Smooth muscle cell (in vitro differentiated cells): Measurements from ENCODE around the gene NOC4L. TPM values are rescaled to one million over a fixed set of nuclear protein-coding genes. Genes with fewer than 3 reads are reported as not detected.
"Not testable (repeated sequence)": the region's sequence is repeated elsewhere in the genome, so short reads cannot be mapped to it uniquely, and the experiment has no call there.

Experiments used
- DNase-seq: peaks from one replicate; lab custom pipeline; 2025; ENCODE audit not compliant: unreplicated experiment; lab: John Stamatoyannopoulos, UW
- H2AFZ ChIP-seq: fragments of 200-600 bp; sonication (generic); 2 replicates; pipeline ENCODE4 v1.6.0; 2016; ENCODE audit warnings: antibody characterized with exemption, low read depth, mild to moderate bottlenecking
- H3F3A ChIP-seq: fragments of 200-600 bp; sonication (generic); 2 replicates; pipeline ENCODE4 v1.6.0; 2017; ENCODE audit warnings: antibody characterized with exemption, low read depth
- H3K27ac ChIP-seq: fragments of 200-600 bp; sonication (generic); 2 replicates; pipeline ENCODE4 v1.5.1; 2016; ENCODE audit warnings: low read depth, mild to moderate bottlenecking
- H3K27me3 ChIP-seq: fragments of 200-600 bp; sonication (generic); 2 replicates; pipeline ENCODE4 v1.6.1; 2016; ENCODE audit warnings: low read depth, mild to moderate bottlenecking
- H3K36me3 ChIP-seq: fragments of 200-600 bp; sonication (generic); 2 replicates; pipeline ENCODE4 v1.5.1; 2016; ENCODE audit warnings: low read depth
- H3K4me1 ChIP-seq: fragments of 200-600 bp; sonication (generic); 2 replicates; pipeline ENCODE4 v1.5.1; 2016; ENCODE audit warnings: low read depth
- H3K4me2 ChIP-seq: fragments of 200-600 bp; sonication (generic); 2 replicates; pipeline ENCODE4 v1.6.0; 2016; ENCODE audit warnings: mild to moderate bottlenecking
- H3K4me3 ChIP-seq: fragments of 200-600 bp; sonication (generic); 2 replicates; pipeline ENCODE4 v1.5.1; 2016; ENCODE audit warnings: mild to moderate bottlenecking
- H3K79me2 ChIP-seq: fragments of 200-600 bp; sonication (generic); 2 replicates; pipeline ENCODE4 v1.6.0; 2016; ENCODE audit warnings: low read depth, mild to moderate bottlenecking
- H3K9ac ChIP-seq: fragments of 200-600 bp; sonication (generic); 2 replicates; pipeline ENCODE4 v1.6.0; 2016; ENCODE audit warnings: low read depth
- H3K9me3 ChIP-seq: fragments of 200-600 bp; sonication (generic); replicated peaks from 2 replicates; pipeline ENCODE4 v1.5.1; 2016; ENCODE audit warnings: low read depth
- H4K20me1 ChIP-seq: fragments of 200-600 bp; sonication (generic); 2 replicates; pipeline ENCODE4 v1.6.0; 2016; ENCODE audit warnings: low read depth
- WGBS: methylation state at CpG from one replicate; pipeline ENCODE4 v1.1.7; 2016; ENCODE audit warnings: low lambda C conversion rate; 5-methylcytosine and 5-hydroxymethylcytosine counted together
- polyA plus RNA-seq: library from polyadenylated mRNA; unstranded; fragments of >200 nt; fragmentation: Nextera tagmentation; extraction: Ambion mirVana; gene quantifications from 2 replicates; pipeline ENCODE4 v1.2.1, GENCODE V29; 2016
- total RNA-seq: library from RNA; depleted of rRNA; stranded (reverse); fragments of >200 nt; gene quantifications from 2 replicates; pipeline ENCODE4 v1.2.3, GENCODE V29; 2014
- TF ChIP-seq, protein P1 (sequence below): fragments of 200-600 bp; sonication (generic); IDR thresholded peaks from 2 replicates; pipeline ENCODE4 v1.5.1; 2017; ENCODE audit warnings: borderline replicate concordance, mild to moderate bottlenecking, antibody characterized with exemption; ENCODE audit not compliant: insufficient read depth, poor library complexity, severe bottlenecking

The NOC4L gene
- total and polyA plus RNA-seq, 2 experiments from 2014 or later = 9.8 to 39.9 TPM

DNA sequence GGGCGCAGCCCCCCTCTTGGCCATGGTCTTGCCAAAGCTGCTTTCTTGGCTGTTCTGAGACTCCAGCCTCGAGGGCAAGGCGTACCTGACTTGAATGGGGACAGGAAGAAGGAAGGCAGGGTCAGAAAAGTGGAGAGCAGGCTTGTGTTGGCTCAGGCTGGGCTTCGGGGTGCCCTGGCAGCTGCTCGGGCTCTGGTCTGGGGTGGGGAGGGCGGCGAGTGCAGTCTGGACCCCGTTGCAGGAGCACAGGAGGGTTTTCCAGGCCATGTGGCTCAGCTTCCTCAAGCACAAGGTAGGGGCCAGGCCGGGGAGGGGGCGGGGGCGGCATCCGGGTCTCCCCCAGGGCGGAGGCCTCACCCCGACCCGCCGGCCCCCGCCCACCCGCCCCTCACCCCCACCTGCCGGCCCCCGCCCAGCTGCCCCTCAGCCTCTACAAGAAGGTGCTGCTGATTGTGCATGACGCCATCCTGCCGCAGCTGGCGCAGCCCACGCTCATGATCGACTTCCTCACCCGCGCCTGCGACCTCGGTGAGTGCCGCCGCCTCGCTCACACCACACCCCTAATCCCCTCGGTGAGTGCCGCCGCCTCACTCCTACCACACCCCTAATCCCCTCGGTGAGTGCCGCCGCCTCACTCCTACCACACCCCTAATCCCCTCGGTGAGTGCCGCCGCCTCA lies 4.2 kb downstream of the NOC4L start:
- Histone ChIP-seq H3F3A (no peaks in the 10 kb centered on the region), H3K4me2 (no peak overlapping the region), H3K4me1 (peaks cover 6% of the 10 kb centered on the region), H3K27me3 (no peaks in the 10 kb centered on the region), H3K27ac (no peak overlapping the region), H3K4me3 (no peak overlapping the region), H3K9ac (no peak overlapping the region), H2AFZ (no peak overlapping the region), H3K79me2 (peaks cover 11% of the 10 kb centered on the region), H3K9me3 (no peaks in the 10 kb centered on the region), H3K36me3 (no peaks in the 10 kb centered on the region), H4K20me1 (peaks cover 3% of the 10 kb centered on the region)
- DNase-seq = no peak
- TF ChIP-seq, protein P1, sequence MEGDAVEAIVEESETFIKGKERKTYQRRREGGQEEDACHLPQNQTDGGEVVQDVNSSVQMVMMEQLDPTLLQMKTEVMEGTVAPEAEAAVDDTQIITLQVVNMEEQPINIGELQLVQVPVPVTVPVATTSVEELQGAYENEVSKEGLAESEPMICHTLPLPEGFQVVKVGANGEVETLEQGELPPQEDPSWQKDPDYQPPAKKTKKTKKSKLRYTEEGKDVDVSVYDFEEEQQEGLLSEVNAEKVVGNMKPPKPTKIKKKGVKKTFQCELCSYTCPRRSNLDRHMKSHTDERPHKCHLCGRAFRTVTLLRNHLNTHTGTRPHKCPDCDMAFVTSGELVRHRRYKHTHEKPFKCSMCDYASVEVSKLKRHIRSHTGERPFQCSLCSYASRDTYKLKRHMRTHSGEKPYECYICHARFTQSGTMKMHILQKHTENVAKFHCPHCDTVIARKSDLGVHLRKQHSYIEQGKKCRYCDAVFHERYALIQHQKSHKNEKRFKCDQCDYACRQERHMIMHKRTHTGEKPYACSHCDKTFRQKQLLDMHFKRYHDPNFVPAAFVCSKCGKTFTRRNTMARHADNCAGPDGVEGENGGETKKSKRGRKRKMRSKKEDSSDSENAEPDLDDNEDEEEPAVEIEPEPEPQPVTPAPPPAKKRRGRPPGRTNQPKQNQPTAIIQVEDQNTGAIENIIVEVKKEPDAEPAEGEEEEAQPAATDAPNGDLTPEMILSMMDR = no peak
- 94% methylated on average over 8 of the region's 41 CpGs for WGBS

DNA sequence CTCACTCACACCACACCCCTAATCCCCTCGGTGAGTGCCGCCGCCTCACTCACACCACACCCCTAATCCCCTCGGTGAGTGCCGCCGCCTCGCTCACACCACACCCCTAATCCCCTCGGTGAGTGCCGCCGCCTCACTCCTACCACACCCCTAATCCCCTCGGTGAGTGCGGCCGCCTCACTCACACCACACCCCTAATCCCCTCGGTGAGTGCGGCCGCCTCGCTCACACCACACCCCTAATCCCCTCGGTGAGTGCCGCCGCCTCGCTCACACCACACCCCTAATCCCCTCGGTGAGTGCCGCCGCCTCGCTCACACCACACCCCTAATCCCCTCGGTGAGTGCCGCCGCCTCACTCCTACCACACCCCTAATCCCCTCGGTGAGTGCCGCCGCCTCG lies 5.3 kb downstream of the NOC4L start:
- not testable (repeated sequence) for H3K9ac ChIP-seq, H3K4me1 ChIP-seq, H3K27ac ChIP-seq, H3K4me3 ChIP-seq, H3K79me2 ChIP-seq, H3F3A ChIP-seq, H3K4me2 ChIP-seq, H3K9me3 ChIP-seq, DNase-seq, H2AFZ ChIP-seq, H4K20me1 ChIP-seq, H3K27me3 ChIP-seq, H3K36me3 ChIP-seq
- 98% methylated on average over 27 of the region's 32 CpGs for WGBS

- no peaks in the 10 kb centered on the region for H3K9me3 ChIP-seq
- no peak overlapping the region for H2AFZ ChIP-seq
- WGBS = 97% methylated on average over 4 of the region's 6 CpGs
- H3K79me2 ChIP-seq = no peaks in the 10 kb centered on the region
- no peak overlapping the region for H3K9ac ChIP-seq
- H4K20me1 ChIP-seq = peaks cover 5% of the 10 kb centered on the region
- TF ChIP-seq, protein P1 = no peak
- no peaks in the 10 kb centered on the region for H3K36me3 ChIP-seq
- H3K4me3 ChIP-seq = no peak overlapping the region
- H3K27me3 ChIP-seq = no peaks in the 10 kb centered on the region
- no peaks in the 10 kb centered on the region for H3F3A ChIP-seq
- no peak overlapping the region for H3K4me2 ChIP-seq
- H3K27ac ChIP-seq = no peak overlapping the region
- no peaks in the 10 kb centered on the region for H3K4me1 ChIP-seq
- no peak for DNase-seq
These were observed 6.5 kb downstream of the NOC4L start for GRCh38 chr12:132150780-132151144.

DNA sequence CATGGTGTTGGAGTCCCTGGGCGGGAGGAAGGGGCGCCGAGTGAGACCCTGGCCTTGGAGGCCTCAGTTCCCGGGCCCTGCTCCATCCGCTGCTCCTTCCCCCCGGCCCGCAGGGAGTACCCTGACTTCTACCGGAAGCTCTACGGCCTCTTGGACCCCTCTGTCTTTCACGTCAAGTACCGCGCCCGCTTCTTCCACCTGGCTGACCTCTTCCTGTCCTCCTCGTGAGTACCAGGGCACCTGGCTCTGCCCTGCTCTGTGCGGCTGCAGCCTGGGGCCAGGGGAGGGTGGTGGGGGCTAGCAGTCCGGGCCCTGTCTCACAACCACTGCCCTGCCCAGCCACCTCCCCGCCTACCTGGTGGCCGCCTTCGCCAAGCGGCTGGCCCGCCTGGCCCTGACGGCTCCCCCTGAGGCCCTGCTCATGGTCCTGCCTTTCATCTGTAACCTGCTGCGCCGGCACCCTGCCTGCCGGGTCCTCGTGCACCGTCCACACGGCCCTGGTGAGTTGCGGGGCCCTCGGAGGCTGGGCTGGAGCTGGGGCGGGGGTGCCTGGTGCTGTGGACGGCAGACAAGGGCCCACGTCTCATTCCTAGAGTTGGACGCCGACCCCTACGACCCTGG lies 7.0 kb downstream of the NOC4L start:
- no peaks in the 10 kb centered on the region for H3F3A ChIP-seq
- no peaks in the 10 kb centered on the region for H3K36me3 ChIP-seq
- H2AFZ ChIP-seq = no peak overlapping the region
- no peaks in the 10 kb centered on the region for H3K27me3 ChIP-seq
- no peaks in the 10 kb centered on the region for H3K79me2 ChIP-seq
- 98% methylated on average over 36 of the region's 36 CpGs for WGBS
- peaks cover 5% of the 10 kb centered on the region for H4K20me1 ChIP-seq
- no peaks in the 10 kb centered on the region for H3K4me1 ChIP-seq
- DNase-seq = no peak
- H3K4me2 ChIP-seq = no peak overlapping the region
- H3K9ac ChIP-seq = no peak overlapping the region
- H3K4me3 ChIP-seq = no peak overlapping the region
- H3K9me3 ChIP-seq = no peaks in the 10 kb centered on the region
- no peak overlapping the region for H3K27ac ChIP-seq
- TF ChIP-seq, protein P1 = no peak
